Lower lobe of right lung (tissue), 2 donors: ENCODE results near the gene LAMTOR2. TPM values are rescaled to one million over a fixed set of nuclear protein-coding genes. Genes with fewer than 3 reads are reported as not detected.

ENCODE experiments used
- ATAC-seq, 2 donors: fragments of 200-7000 bp; cut with Tn5 transposase; one replicate each; pipeline ENCODE4 v1.9.1; 2020 to 2022; ENCODE audit warnings: mild to moderate bottlenecking in 2 of 2, moderate library complexity in 2 of 2
- DNase-seq: peaks from one replicate; pipeline ENCODE4 v3.0.0-alpha.2; 2020
- H3K27ac ChIP-seq: fragments of 200-600 bp; one replicate; pipeline ENCODE4 v1.8.0; 2022
- H3K27me3 ChIP-seq: fragments of 200-600 bp; one replicate; pipeline ENCODE4 v1.8.0; 2022; ENCODE audit warnings: low read depth
- H3K36me3 ChIP-seq: fragments of 200-600 bp; one replicate; pipeline ENCODE4 v1.8.0; 2022; ENCODE audit warnings: mild to moderate bottlenecking
- H3K4me1 ChIP-seq: fragments of 200-600 bp; one replicate; pipeline ENCODE4 v1.8.0; 2022
- H3K4me3 ChIP-seq: fragments of 200-600 bp; one replicate; pipeline ENCODE4 v1.8.0; 2022; ENCODE audit warnings: mild to moderate bottlenecking
- H3K9me3 ChIP-seq: fragments of 200-600 bp; one replicate; pipeline ENCODE4 v1.8.0; 2022
- CTCF ChIP-seq: fragments of 200-600 bp; IDR thresholded peaks from one replicate; pipeline ENCODE4 v1.8.0; 2022; ENCODE audit warnings: antibody characterized with exemption, mild to moderate bottlenecking
- intact Hi-C: fragments of 100-400 bp; cut with DNase I; formaldehyde crosslinking; loops from one replicate; pipeline ENCODE4 v1.11.0; 2022
- total RNA-seq: library from RNA; stranded (reverse); fragmentation: NEBNext Ultra II Directional; extraction: Animal tissue kit (Norgen Biotek cat#: 25700); gene quantifications from one replicate; pipeline ENCODE4 v1.2.1, GENCODE V29; 2021
- donor health status: DM: no; HTN: yes; CAD: no; lungs with severe emphysema.

The LAMTOR2 gene
- total RNA-seq, 1 donor from 2014 or later = 66.5 TPM

GRCh38 chr1:156080863-156081179 is 26.2 kb downstream of the LAMTOR2 start:
- intact Hi-C loops = no loop called here
- Histone ChIP-seq H3K36me3 (no peaks in the 10 kb centered on the region), H3K27me3 (no peaks in the 10 kb centered on the region), H3K27ac (no peak overlapping the region), H3K9me3 (no peaks in the 10 kb centered on the region), H3K4me3 (no peak overlapping the region), H3K4me1 (peaks cover 26% of the 10 kb centered on the region)
- DNase-seq (no peak), ATAC-seq (no peak)
- TF ChIP-seq CTCF = no peak

DNA sequence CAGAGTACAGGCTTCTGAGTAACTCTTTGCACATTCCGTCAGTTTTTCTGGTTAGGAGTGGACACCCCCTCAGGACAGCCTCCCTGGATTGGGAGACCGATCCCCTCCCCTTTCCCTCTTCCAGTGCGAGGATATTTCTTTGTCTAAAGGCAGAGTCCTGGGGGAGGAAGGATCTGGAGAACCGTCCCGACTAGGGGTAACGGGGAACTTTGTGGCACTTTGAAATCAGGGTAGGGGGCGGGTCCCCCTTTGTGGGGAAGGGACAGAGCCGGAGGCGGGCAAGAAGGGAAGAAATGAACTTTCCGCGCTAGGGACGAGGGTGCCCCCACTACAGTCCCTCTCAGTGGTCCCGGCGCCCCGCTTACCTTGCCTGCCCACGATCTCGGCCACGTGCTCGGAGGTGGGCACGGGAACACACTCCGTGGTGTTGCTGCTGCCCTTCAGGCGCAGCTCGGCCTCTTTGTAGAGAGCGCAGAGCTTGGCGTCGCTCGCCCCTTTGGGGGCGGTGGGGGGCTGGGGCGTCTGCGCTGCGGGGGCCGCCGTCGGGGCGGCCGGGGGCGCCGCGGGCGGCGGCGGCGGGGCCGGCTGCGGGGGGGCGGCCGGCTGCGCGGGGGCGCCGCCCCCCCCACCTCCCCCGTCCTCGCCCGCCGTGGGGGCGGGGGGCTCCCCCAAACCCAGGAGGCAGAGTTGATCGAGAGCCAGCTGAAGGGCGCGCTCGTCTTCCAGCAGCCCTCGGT is 26.8 kb downstream of the LAMTOR2 start:
- DNase-seq = no peak

GRCh38 chr1:156081917-156082308 is 27.3 kb downstream of the LAMTOR2 start:
- Histone ChIP-seq H3K36me3 (no peaks in the 10 kb centered on the region), H3K27me3 (no peaks in the 10 kb centered on the region), H3K27ac (no peak overlapping the region), H3K4me3 (peak overlapping the region; percentile 72), H3K4me1 (peaks cover 21% of the 10 kb centered on the region), H3K9me3 (no peaks in the 10 kb centered on the region)
- intact Hi-C loops = no loop called here
- no peak for TF ChIP-seq CTCF
- ATAC-seq (peak in 1 of 2 donors; percentile 1), DNase-seq (no peak)

More for the DNA sequence above, 26.8 kb downstream of the LAMTOR2 start:
- intact Hi-C loops = no loop called here
- H3K27me3 ChIP-seq = no peaks in the 10 kb centered on the region
- TF ChIP-seq CTCF = no peak
- H3K27ac ChIP-seq = no peak overlapping the region
- no peaks in the 10 kb centered on the region for H3K9me3 ChIP-seq
- H3K36me3 ChIP-seq = no peaks in the 10 kb centered on the region
- no peak for ATAC-seq
- H3K4me3 ChIP-seq = peak overlapping the region; percentile 72
- H3K4me1 ChIP-seq = peaks cover 21% of the 10 kb centered on the region

DNA sequence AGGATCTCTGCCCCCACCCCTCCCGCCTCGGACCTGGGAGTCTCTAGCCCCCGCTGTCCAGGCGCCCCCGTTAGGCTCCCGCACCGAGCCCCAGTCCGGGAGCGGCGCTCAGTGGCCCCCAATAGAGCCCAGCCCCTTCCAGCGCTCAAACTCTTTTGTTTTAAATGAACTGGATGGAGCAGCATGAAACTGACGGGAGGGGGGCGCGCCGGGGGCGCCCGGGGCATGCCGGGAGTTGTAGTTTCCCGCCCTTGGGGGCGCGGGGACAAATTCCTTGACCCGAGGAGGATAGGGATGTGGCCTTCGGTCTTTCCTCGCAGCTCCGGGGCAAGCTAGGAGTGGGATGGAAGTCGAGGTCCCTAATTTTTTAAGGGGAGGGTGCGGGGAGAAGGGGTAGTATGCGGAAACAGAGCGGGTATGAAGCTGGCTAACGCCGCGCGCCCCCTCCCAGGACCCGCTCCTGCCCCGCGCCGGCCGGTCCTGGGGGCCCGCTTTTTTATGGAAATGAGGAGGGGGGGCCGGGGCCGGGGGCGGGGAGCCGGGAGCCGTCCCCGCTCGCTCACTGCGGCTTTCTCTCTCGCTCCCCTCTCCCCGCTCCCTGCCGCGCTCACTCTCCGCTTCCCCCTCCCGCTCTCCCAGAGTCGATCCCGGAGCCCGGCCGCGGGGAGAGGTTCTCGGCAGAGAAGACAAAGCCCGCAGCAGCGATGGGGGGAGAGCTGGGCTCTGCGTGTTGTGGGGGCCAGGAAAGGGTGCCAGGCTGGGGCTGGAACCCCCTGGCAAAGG is 27.9 kb downstream of the LAMTOR2 start, which contains the start of gene MEX3A:
TSS of gene MEX3A (minus strand) at position 157 of the 783 bp plus-strand sequence. CDS start 467 bp downstream, outside the sequence.
- Histone ChIP-seq H3K4me3 (peak within 1 kb of the TSS; percentile 72), H3K36me3 (no peaks in the 10 kb centered on the region), H3K4me1 (peaks cover 21% of the 10 kb centered on the region), H3K27me3 (no peaks in the 10 kb centered on the region), H3K9me3 (no peaks in the 10 kb centered on the region), H3K27ac (no peak within 1 kb of the TSS)
- intact Hi-C loops = no loop called here
- no peak for TF ChIP-seq CTCF
- ATAC-seq (peak; percentile 84 to 89), DNase-seq (peak; percentile 74)

- peak overlapping the region; percentile 72 for H3K4me3 ChIP-seq
- TF ChIP-seq CTCF = no peak
- no peaks in the 10 kb centered on the region for H3K27me3 ChIP-seq
- H3K27ac ChIP-seq = no peak overlapping the region
- peaks cover 21% of the 10 kb centered on the region for H3K4me1 ChIP-seq
- no peaks in the 10 kb centered on the region for H3K36me3 ChIP-seq
- ATAC-seq (no peak), DNase-seq (no peak)
- intact Hi-C loops = no loop called here
- H3K9me3 ChIP-seq = no peaks in the 10 kb centered on the region
Measured at GRCh38 chr1:156083800-156084790, 29.5 kb downstream of the LAMTOR2 start.
